GM18909 (cell line): ENCODE results near the gene ADAT3.

Experiments
- ATAC-seq: cut with Tn5 transposase; IDR thresholded peaks from one replicate; pipeline ENCODE4 v1.9.1; 2021; ENCODE audit warnings: mild to moderate bottlenecking; ENCODE audit not compliant: unreplicated experiment, poor library complexity

The ADAT3 gene

DNA sequence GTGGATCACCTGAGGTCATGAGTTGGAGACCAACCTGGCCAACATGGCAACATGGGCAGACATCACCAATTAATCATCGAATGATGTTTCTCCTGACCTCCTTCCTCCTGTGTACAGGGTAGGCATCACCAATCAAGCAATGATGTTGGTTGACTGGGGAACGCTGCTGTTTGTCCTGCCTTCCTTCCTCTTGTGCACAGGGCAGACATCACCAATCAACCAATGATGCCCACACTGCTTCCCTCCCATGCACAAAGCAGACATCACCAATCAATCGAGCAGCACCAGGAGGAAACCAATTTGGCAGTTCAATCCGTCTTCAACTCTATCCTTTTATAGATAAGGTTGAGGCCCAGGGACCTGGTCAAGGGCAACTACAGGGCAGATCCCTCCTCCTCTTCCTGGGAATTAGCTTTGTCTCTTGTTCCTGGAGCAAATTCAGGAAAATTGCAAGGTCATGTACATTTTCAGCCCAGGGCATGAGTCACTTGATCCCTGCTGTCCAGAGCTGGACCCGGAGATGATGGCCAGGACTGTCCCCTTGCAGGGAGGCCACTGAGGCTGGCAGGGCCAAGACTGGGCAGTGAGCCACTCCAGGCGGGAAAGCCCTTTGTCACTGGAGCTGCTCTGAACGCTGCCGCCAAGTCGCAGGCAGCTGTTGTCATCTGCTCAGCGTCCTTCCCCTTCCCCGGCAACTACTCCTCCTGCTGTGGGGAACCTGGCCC is 30.4 kb downstream of the ADAT3 start:
- no peak for ATAC-seq

DNA sequence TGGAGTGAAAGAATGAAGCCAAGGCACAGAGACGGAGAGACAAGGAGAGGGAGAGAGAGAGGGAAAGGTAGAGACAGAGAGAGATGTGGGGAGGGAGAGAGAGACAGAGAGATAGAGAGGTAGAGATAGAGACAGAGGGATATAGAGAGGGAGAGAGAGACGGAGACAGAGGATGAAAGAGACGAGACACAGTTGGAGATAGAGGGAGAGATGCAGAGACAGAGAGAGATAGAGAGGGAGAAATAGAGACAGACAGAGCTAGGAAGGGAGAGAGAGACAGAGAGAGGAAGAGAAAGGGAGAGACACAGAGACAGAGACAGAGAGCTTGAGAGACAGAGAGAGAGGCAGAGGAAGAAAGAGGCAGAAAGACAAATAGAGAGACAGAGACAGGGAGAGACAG is 31.2 kb downstream of the ADAT3 start:
- ATAC-seq: no peak

DNA sequence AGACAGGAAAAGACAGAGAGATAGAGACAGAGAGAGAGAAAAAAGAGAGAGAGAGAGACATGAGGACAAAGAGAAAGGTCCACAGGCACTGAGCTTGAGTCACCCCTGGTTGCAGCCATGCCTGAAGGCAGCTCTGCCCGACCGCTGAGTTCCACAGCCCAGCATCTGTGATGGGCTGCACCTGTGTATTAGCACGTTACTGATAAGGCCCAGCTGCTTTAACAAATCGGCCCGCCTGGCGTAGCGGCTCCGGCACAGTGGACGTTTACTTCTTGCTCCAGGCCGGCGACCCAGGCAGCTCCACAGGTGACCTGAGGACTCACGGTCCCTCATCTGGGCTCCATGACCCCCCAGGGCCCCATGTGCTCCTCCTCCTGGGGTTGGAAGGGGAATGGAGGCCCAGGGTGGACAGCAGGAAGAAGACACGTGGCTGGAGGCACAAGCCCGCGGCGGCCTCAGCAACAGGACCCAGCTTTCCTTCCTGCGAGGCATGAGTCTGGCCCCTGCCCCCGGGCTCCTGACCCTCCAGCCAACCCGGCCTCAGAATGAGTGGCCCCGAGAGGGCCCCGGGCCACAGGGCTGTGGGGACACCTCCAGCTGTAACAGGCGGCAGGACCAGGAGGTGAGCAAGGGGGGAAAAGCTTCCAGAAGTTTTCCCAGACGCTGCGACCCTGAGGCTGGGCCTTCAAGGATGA is 31.9 kb downstream of the ADAT3 start:
- ATAC-seq: no peak

DNA sequence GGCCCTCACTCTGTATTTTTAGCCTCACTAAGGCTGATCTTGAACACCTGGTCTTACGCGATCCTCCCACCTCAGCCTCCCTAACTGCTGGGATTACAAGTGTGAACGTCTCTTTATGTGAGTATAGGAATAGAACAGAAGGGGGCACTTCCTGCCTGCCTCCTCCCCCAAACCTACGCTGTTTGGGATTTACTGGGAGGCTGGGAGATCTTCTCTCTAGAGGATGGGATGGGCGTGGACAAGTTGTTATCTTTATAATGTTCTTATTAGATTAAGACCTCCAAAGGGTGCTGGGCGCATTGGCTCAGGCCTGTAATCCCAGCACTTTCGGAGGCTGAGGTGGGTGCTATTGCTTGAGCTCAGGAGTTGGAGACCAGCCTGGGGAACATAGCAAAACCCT is 32.9 kb downstream of the ADAT3 start:
- no peak for ATAC-seq

DNA sequence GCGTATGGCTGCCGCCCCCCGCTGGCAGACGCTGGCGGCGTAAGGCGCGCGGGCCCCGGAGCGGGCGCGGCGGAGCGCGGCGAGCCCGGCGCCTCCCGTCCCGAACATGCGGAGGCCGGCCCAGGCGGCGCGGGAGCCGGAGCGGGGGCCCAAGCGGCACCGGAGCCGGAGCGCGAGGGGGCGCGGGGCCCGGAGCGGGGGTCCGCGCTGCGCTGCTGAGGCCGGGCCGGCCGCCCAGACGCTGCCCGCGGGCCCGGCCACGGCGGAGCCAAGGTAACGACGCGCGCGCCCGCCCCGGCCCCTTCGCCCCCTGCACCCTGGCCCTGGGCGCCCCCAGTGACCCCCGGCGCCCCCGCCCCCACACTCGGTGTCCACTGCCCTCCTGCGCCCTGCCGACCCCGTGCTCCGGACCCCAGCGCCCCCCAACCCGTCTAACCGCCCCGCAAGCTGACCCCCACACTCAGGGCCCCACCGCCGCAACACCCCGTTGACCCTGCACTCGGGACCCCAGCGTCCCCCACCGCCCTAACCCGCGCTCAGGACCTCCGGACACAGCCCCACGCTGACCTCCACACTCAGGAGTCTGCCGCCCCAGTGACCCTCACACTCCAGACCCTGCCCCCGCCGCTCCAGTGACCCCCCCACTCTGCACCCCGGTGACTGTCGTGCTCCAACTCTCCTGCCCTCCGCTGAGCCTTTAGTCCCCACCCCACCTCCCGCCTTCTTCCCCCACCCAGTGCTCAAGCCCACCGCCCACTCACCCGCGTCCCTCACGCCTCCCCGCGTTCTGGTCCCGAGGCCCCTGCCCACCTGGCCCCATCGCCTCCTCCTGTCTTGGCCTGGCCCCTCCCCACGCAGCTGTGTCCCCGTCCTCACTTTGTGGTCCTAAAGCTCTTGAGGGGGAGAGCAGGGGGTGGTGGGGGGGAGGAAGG is 36.2 kb downstream of the ADAT3 start, which contains the start of gene CSNK1G2:
CSNK1G2 (plus strand) TSS at position 27 of the 932 bp plus-strand sequence. CDS start 28,601 bp downstream, outside the sequence.
- peak; percentile 66 for ATAC-seq

DNA sequence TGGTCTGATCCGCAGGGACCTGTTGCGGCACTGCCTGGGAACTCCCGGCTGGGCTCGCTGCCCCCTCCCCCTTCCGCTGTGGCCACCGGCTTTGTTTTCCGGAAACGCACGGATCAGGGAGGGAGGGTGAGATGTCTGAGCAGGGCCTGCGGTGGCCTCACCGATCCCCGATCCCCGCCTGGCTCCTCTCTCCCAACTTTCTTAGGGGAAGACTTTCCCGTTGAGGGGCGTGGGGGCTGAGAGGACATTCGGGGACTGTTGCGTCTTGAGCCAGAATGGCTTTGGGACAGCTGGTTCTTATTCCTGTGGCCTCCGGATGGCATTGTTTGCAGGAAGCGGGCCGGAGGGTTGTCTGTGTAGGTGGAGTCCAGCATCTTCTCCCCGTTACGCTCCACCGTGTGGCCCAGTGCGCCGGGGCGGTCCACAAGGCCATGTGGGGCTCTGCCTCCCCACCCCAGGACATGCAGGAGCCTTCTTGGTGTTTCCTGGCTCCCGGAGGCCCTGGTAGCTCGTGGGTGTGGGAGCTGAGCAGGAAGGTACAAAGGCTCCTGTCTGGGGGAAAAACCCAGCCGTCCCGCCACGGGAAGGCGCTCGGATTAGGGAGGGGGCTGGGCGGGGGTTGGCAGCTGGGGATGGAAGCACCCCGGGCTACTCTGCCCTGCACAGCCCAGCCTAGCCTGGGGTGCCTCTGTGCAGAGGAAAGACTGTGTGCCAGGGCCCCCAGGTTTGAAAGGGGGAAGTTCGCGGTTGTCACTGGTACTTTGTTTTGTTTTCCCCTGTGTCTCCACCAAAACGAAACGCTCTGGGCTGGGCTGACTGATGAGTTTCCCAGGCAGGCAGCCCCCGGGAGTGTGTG is 37.1 kb downstream of the ADAT3 start:
- ATAC-seq: no peak

DNA sequence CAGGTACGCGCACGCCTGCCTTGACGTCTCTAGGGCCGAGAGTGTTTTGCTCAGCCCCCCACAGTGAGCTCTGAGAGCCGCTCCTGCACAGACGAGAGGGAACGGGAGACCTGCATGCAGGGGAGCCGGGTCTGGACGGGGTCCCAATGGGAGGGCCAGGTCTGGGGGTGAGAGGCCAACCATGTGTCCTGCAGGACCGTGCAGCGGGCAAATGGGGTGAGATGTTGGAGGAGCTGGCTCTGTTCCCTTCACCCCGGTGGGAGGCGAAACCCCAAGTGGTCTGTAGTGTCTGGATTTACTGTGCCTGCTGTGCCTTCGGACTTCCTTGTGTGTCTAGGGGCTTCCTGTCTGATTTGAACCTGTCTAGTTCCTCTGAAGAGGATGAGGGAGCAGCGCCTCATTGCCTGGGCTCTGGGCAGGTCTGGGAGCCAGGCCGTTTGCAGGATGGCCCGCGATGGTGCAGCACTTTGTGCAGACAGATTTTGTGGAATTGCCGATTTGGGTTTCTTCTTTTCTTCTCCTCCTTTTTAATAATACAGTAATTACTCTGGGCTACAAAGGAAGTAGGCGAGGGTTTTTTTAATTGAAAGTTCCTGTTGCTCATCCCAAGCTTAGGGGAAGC is 37.8 kb downstream of the ADAT3 start:
- ATAC-seq: no peak

DNA sequence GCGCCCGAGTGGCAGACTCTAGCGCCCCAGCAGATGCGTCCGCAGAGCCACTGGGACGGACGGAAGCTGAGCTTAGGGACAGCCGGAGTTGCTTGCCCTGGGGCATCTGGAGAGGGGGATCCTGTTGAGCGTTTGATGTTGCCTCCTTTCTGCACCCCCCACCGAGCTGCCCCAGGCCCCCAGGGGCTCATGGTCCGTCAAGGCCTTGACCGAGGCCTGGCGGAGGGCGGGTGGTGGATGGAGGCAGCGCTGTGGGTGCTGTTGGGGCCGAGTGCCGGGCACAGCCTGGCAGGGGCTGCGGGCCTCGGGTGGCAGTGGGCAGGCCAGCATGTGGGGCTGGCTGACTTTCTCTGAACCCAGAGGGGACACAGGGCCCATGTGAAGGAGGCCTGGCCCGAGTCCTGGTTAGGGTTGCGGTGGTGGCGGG is 38.5 kb downstream of the ADAT3 start:
- ATAC-seq: no peak

DNA sequence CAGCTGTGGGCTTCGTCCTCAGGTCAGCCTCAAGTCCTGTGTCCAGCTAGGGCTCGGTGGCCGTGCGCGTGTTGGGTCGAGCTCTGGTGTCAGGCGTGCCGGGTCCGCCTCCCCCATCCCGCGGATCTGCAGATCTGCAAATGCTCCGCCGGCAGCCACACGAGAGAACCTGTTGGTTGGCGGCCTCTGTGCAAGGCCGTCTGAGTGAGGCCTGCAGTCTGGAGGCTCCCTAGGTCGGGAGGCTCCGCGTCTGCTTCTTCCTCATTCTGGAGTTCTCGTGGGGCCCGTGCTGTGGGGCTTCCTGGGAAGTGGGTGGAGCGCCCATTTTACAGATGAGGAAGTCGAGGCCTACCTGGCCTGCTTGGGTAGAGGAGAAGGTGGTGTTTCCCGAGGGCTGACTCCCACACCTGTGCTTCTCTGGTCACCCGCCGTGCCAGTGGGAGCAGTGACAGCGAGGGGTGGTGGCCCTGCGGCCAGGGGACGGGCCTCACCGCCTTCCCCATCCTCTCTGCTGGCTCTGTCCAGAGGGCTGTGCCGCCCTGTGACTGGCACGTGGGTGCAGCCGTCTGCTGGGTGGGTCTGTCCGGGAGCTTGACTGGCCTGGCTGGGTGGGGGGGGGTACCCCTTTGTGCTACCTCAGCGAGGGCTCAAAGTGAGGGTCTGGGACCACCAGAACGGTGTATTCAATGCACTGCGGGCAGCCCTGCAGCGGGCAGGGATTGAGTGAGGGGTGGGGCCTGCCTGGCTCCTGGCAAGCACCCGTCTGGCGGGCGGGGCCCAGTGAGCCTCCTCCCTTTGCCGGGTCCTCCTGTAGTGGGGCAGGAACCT is 39.1 kb downstream of the ADAT3 start:
- no peak for ATAC-seq

DNA sequence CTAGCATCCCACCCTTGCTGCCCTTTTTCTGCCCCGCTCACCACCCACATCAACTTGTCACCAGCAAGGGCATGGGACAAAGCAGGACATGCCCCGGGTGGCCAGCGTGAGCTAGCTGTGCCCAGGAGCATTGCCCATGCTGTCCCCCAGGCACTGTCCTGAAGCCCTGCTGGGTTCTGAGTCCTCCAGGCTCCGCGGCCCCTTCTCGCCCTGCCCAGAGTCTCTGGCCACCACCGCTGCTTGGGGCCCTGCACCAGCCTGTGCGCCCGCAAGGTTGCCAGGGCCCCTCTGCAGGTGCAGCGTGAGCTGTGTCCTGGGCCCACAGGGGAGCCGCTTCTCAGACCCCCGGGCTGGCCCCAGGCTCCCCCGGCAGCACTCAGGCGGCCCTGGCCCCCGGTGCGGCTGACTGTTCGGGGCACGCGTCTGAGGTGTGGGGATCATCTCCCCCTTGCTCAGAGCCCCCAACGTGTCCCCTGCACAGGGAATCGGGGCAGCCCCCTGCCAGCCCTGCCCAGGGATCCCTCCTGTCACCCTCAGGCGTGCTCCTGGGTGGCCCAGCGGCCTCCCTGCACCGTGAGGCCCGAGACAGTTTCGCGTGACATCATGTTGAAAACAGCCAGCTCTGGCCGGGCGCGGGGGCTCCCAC is 39.8 kb downstream of the ADAT3 start:
- ATAC-seq: no peak

DNA sequence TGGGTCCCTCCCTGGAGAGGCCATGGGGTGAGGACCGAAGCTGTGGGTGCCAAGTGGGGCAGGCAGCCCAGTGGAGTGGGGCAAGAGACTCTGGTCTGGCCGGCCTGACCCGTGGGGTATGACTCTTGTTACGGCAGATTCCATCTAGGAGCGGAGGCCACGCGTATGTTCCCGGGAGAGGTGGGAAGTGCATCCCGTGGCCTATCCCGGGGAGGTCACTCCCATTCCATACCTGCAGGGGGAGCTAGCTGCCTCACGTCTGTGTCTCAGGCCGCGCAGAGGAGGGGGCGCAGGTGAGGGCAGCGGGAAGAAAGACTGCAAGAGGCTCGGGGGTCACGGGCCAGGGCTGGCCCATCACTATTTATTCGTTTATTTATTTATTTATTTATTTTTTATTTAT is 40.7 kb downstream of the ADAT3 start:
- no peak for ATAC-seq

DNA sequence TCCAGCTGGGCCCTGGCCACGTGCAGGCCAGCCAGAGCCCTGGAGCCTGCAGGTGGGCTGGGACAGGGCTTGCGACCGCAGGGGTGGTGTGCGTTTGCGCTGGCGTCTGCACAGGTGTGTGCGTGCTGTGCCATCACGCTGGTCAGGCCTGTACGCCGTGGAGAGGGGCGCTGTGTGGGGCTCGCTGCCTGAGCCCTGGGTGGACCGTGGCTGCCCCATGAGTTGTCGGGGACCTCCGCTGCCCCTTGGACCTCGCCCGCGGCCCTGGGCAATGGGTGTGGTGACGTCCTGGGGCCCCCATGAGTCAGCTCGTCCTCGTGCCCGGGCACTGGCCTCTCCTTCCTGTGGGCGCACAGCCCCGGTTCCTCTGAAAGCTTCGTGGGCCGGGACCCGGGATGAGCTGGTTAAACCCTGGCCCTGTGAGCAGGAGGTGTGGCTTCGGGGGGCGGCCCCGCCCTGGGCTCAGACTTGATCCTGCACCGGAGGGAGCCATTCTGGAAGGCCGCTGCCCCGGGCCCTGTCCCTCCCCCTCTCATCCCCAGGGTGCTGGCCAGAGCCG is 42.5 kb downstream of the ADAT3 start:
- no peak for ATAC-seq

DNA sequence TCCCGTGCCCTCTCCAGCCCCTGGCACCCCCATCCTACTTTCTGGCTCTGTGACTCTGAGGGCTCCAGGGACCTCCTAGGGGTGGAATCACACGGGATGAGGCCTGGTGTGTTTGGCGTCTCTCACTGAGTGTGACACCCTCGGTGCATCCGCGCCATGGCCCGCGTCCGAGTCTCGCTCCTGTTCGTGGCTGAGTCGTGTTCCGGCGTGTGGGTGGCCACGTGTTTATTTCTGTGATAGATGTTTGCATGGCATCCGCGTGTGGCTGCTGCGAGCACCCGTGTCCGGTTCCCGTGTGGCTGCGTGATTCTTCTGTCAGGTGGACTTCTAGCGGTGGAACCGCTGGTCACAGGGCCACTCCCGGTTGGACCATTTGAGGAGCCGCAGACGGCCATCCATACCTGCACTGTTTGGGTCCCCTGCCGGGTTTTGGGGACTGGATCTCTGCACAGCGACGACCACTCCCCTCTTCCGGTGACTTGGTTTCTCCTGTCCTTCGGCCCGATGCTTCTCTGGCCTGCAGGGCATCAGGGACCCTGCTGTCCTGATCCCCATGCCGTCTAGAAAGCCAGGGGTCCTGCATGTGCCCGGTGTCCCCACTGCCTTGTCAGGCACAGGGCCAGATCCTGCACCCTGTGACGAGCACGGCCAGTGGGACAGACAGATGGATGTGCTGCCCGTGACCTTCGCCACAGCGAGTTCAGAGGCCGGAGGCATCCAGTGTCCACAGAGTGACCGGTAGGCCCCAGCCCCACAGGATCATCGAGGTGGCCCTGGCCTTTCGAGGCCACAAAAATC is 44.3 kb downstream of the ADAT3 start:
- ATAC-seq: no peak

DNA sequence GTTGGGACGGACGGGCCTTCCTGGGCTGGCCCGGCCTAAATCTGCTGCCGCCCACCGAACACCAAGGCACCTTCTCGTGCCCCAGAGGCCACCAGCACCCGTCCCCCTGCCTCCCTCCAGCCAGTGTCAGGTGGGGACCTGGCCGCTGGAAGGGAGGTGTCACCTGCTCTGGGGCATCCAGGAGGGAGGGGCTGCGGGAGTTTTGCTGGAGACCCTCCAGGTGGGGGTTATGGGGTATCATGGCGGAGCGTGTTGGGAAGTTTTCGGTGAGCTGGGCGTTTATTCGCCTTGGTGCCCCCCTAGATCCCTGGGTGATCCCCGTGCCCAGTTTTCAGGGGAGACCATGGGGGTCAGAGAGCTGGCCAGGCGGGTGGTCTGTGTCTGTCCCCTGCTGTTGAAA is 45.4 kb downstream of the ADAT3 start:
- ATAC-seq: no peak

DNA sequence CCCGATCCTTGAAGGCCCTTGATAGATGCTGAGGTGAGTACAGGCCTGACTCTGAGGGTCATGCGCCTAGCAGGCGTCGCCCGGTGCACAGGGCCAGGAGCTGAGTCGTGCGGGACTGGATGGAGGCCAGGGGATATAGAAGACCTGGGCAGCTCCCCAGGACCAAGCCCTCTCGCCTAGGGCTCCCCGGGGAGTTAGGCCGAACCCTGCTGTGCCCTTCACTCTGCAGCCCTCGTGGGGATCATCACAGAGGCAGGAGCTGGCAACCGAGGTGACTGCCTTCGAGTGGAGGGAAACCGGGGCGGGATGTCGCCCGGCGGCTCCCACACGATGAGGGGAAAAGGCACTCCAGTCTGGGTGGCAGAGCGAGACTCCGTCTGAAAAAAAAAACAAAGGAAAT is 47.4 kb downstream of the ADAT3 start:
- no peak for ATAC-seq

DNA sequence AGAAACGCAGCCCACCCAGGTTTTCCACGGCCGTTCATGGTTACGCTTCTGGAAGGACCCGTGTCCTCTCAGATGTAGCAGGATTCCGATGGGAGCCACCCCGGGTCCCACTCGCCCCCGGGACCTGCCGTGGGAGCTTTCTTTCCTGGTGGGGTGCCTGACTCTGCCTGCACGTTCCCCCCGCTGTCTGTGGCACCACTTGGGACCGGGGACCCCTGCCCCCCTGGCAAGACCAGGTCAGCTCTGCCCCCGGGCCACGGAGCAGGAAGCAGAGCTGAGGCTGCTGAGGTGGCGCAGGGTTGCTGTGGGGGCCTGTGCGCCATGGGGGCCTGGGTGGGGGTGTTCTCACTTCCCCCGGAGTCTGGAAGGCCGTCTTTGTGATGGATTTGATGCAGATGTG is 47.8 kb downstream of the ADAT3 start:
- ATAC-seq: no peak

DNA sequence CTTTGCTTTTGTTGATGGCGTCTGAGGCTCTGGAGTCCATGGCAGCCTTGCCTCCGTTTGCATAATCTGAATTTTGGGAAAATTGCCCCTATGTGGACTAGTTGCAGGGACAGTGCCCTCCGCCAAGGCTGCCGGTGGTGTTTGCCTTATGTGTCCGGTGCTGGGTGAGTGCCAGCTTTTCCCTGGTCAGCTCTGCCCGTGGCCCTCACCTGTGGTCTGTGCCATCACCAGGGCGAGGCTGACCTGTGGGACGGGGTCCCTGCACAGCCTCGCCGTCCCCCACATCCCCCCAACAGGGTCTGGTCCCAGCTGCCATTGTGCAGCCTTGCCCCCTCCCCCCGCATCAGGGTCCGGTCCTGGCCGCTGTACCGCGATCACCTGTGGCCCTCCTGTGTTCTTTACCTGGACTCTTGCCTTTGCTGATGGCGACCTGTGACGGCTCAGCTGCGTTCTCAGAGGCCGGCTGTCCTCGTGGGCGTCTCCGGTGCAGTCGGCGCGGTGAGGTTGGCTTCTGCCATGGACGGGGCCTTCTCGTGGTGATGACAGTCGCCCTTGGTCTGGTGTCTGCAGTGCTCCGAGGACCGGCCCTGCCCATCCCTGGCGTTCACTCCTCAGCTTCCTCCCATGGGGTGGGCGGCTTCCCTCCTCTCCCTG is 48.4 kb downstream of the ADAT3 start:
- ATAC-seq: no peak
